Stimulated activated CD8-positive, alpha-beta memory T cell treated with anti-CD3 and anti-CD28 coated beads, Interleukin-12 subunit alpha, Interleukin-12 subunit beta, amount 100 ng/mL, for 24 hours (primary cell): ENCODE measurements around the gene ASB14.
"Not testable (repeated sequence)": the region's sequence is repeated elsewhere in the genome, so short reads cannot be mapped to it uniquely, and the experiment has no call there.

Experiments used
- DNase-seq: peaks from one replicate; pipeline ENCODE4 v3.0.0-alpha.2; 2020; ENCODE audit errors: extremely low read depth

The ASB14 gene

GRCh38 chr3:57292159-57292896, at the start of gene ASB14:
ASB14 (minus strand) TSS chr3:57292685; CDS start chr3:57292033, 652 bp downstream.
- no peak for DNase-seq

- DNase-seq, result not testable (repeated sequence)
These were observed 46.7 kb upstream of the ASB14 start for GRCh38 chr3:57339071-57339642.

GRCh38 chr3:57338272-57339070, 46.0 kb upstream of the ASB14 start:
- not testable (repeated sequence) for DNase-seq

GRCh38 chr3:57335283-57335938, 42.9 kb upstream of the ASB14 start:
- DNase-seq, result no peak

GRCh38 chr3:57331078-57331610, 38.7 kb upstream of the ASB14 start:
- no peak for DNase-seq

GRCh38 chr3:57326498-57326897, 34.0 kb upstream of the ASB14 start:
- not testable (repeated sequence) for DNase-seq

- no peak for DNase-seq
These were observed 21.7 kb upstream of the ASB14 start for GRCh38 chr3:57314204-57314603.

- DNase-seq, result no peak
These were observed 17.4 kb upstream of the ASB14 start for GRCh38 chr3:57309769-57310360.

GRCh38 chr3:57303520-57303919, 11.0 kb upstream of the ASB14 start:
- not testable (repeated sequence) for DNase-seq

GRCh38 chr3:57298041-57298440, 5.6 kb upstream of the ASB14 start:
- DNase-seq, result no peak

- no peak for DNase-seq
These were observed 527 bp upstream of the ASB14 start for GRCh38 chr3:57292897-57293526.

GRCh38 chr3:57288403-57288802, 4.1 kb downstream of the ASB14 start:
- no peak for DNase-seq

- no peak for DNase-seq
These were observed 5.3 kb downstream of the ASB14 start for GRCh38 chr3:57287205-57287604.

GRCh38 chr3:57283334-57283733, 9.2 kb downstream of the ASB14 start:
- DNase-seq, result no peak

GRCh38 chr3:57281715-57282114, 10.8 kb downstream of the ASB14 start:
- no peak for DNase-seq

- DNase-seq, result no peak
These were observed 12.8 kb downstream of the ASB14 start for GRCh38 chr3:57279685-57280084.

- DNase-seq, result no peak
These were observed 14.2 kb downstream of the ASB14 start for GRCh38 chr3:57278237-57278636.

- no peak for DNase-seq
These were observed 17.1 kb downstream of the ASB14 start for GRCh38 chr3:57275393-57275792.

- no peak for DNase-seq
These were observed 17.6 kb downstream of the ASB14 start for GRCh38 chr3:57274845-57275244.

- DNase-seq, result no peak
These were observed 24.1 kb downstream of the ASB14 start for GRCh38 chr3:57268416-57268815.

- no peak for DNase-seq
These were observed 30.6 kb downstream of the ASB14 start for GRCh38 chr3:57261929-57262328.
